K562 (cell line): Measurements from ENCODE around the gene SYK. TPM values are rescaled to one million over a fixed set of nuclear protein-coding genes. Genes with fewer than 3 reads are reported as not detected.
A peak's percentile ranks its signal among the peaks of the same experiment; 100 is the strongest.
"Not testable (repeated sequence)": the region's sequence is repeated elsewhere in the genome, so short reads cannot be mapped to it uniquely, and the experiment has no call there.

Experiments
- ATAC-seq: fragments of 200-7000 bp; cut with Tn5 transposase; 3 replicates; pipeline ENCODE4 v1.9.1; 2020; ENCODE audit warnings: moderate library complexity
- BruUV-seq: library from RNA; stranded (reverse); fragments of 400-500 nt; replicated peaks from 2 replicates; lab custom pipeline; 2021; lab: Mats Ljungman, UMichigan
- CTCF ChIA-PET: fragments of 300-600 bp; formaldehyde crosslinking; extraction: SDS; loops from one replicate; lab custom pipeline; 2021; ENCODE audit warnings: low intra/inter-chr PET ratio; lab: Yijun Ruan, JAX
- POLR2A ChIA-PET: fragments of 300-600, 350-650 bp; sonication (Branson Sonifier 250); formaldehyde crosslinking; extraction: SDS; loops from one replicate; lab custom pipeline; 2021; ENCODE audit warnings: antibody characterized with exemption, inconsistent platforms; lab: Yijun Ruan, JAX
- DNase-seq, 4 experiments: peaks; one replicate each; pipeline versions ENCODE4 v3.0.0 to v3.0.0-alpha.2; 2011 to 2018; ENCODE audit warnings: low spot score in 3 of 4, mixed read lengths in 3 of 4; ENCODE audit errors: extremely low read depth in 1 of 4
- FAIRE-seq: peaks from 2 replicates; lab custom pipeline; 2011; peaks lifted over from hg19 to GRCh38; lab: Jason Lieb, UNC
- H2AFZ ChIP-seq: 2 replicates; pipeline ENCODE4 v1.6.0; 2011; ENCODE audit warnings: low read depth, low read length, control low read depth, inconsistent platforms
- H3K27ac ChIP-seq: fragments of 200-600 bp; 3 replicates; pipeline ENCODE4 v1.8.0; 2011; ENCODE audit warnings: low read depth, mild to moderate bottlenecking, control low read depth, inconsistent platforms, low read length, moderate library complexity, mixed read lengths; ENCODE audit errors: extremely low read depth
- H3K27me3 ChIP-seq, 2 experiments: fragments of 300-600 bp in 1 of 2; 2 replicates in 1 of 2; 3 replicates in 1 of 2; pipeline versions ENCODE4 v1.6.0 to v1.8.0; 2011; ENCODE audit warnings: inconsistent platforms in 2 of 2, low read length in 2 of 2, mild to moderate bottlenecking in 1 of 2, mixed read lengths in 1 of 2, moderate library complexity in 1 of 2; ENCODE audit not compliant: control insufficient read depth in 2 of 2, insufficient read depth in 2 of 2
- H3K36me3 ChIP-seq: fragments of 300-600 bp; 3 replicates; pipeline ENCODE4 v1.8.0; 2011; ENCODE audit warnings: mild to moderate bottlenecking, low read length, inconsistent platforms; ENCODE audit not compliant: control insufficient read depth, insufficient read depth
- H3K4me1 ChIP-seq, 2 experiments: fragments of 200-600 bp in 1 of 2; replicated peaks in 1 of 2; 2 replicates in 1 of 2; 3 replicates in 1 of 2; pipeline versions ENCODE4 v1.5.1 to v1.8.0; 2011; ENCODE audit warnings: inconsistent platforms in 2 of 2, low read length in 2 of 2, mild to moderate bottlenecking in 1 of 2, mixed read lengths in 1 of 2, moderate library complexity in 1 of 2; ENCODE audit not compliant: control insufficient read depth in 2 of 2, insufficient read depth in 2 of 2
- H3K4me2 ChIP-seq: 2 replicates; pipeline ENCODE4 v1.6.1; 2011; ENCODE audit warnings: low read length, control low read depth, inconsistent platforms, mixed read lengths; ENCODE audit not compliant: insufficient read depth
- H3K4me3 ChIP-seq: fragments of 200-600 bp; sonication (generic), shearing (Covaris generic); 2 replicates; pipeline ENCODE4 v1.5.1; 2016; ENCODE audit warnings: control low read depth, inconsistent platforms
- H3K79me2 ChIP-seq: fragments of 200-600 bp; 3 replicates; pipeline ENCODE4 v1.8.0; 2011; ENCODE audit warnings: low read length, inconsistent platforms; ENCODE audit not compliant: control insufficient read depth, insufficient read depth
- H3K9ac ChIP-seq, 2 experiments: 2 replicates each; pipeline versions ENCODE4 v1.6.0 to v1.6.1; 2011; ENCODE audit warnings: low read depth in 2 of 2, low read length in 2 of 2, control low read depth in 1 of 2, inconsistent platforms in 1 of 2, mild to moderate bottlenecking in 1 of 2, mixed read lengths in 1 of 2; ENCODE audit not compliant: insufficient read depth in 1 of 2
- H3K9me1 ChIP-seq: one replicate; pipeline ENCODE4 v1.6.0; 2011; ENCODE audit warnings: inconsistent platforms, mild to moderate bottlenecking, low read length, moderate library complexity; ENCODE audit not compliant: control insufficient read depth, insufficient read depth
- H3K9me3 ChIP-seq: replicated peaks from 2 replicates; pipeline ENCODE4 v1.5.1; 2011; ENCODE audit warnings: low read depth, low read length, inconsistent platforms; ENCODE audit not compliant: control insufficient read depth, insufficient read depth
- H4K20me1 ChIP-seq: replicated peaks from 2 replicates; pipeline ENCODE4 v1.6.1; 2011; ENCODE audit warnings: low read length, inconsistent platforms, mixed read lengths; ENCODE audit not compliant: control insufficient read depth, insufficient read depth
- CTCF ChIP-seq, 3 experiments: IDR thresholded peaks in 2 of 3; conservative IDR thresholded peaks in 1 of 3; 2 replicates each; pipeline ENCODE4 v1.5.1; 2011 to 2012; ENCODE audit warnings: low read length in 3 of 3, mild to moderate bottlenecking in 3 of 3, control low read depth in 2 of 3, improper control_type of control experiment in 1 of 3, inconsistent platforms in 1 of 3, low read depth in 1 of 3, mixed read lengths in 1 of 3, moderate library complexity in 1 of 3; ENCODE audit not compliant: insufficient read depth in 2 of 3
- WGBS: fragments of 100-300 bp; shearing (Covaris generic); methylation state at CpG from one replicate; pipeline ENCODE4 v1.1.6; 2016; ENCODE audit warnings: low coverage, mixed read lengths; ENCODE audit not compliant: insufficient coverage; ENCODE audit errors: missing lambda C conversion rate; 5-methylcytosine and 5-hydroxymethylcytosine counted together
- in situ Hi-C: fragments of 300-500 bp; cut with MboI; formaldehyde crosslinking; loops from 4 replicates; pipeline ENCODE4 v1.15.0; 2018; ENCODE audit warnings: inconsistent platforms, mixed read lengths
- intact Hi-C: fragments of 100-400 bp; cut with micrococcal nuclease; formaldehyde crosslinking; loops from 2 replicates; pipeline ENCODE4 v1.14.2; 2022
- polyA plus RNA-seq, 8 experiments: library from polyadenylated mRNA; depleted of rRNA in 4 of 8; stranded (reverse) in 5 of 8; unstranded in 3 of 8; fragments of >200 nt; fragmentation: Nextera tagmentation in 2 of 8; fragmentation: Illumina TruSeq in 1 of 8; extraction: Ambion mirVana in 2 of 8; extraction: Trizol in 1 of 8; gene quantifications; 2 replicates each; pipeline versions ENCODE4 v1.2.1 to v1.2.3, GENCODE V29; 2011 to 2014; ENCODE audit warnings: inconsistent platforms in 1 of 8, missing spikeins in 1 of 8
- total RNA-seq, 7 experiments: library from RNA; depleted of rRNA in 6 of 7; stranded (reverse); fragments of >200 nt in 6 of 7; fragmentation: Illumina TruSeq in 2 of 7; extraction: Trizol in 2 of 7; gene quantifications; 2 replicates each; pipeline versions ENCODE4 v1.2.1 to v1.2.3, GENCODE V29; 2011 to 2021; ENCODE audit warnings: low replicate concordance in 1 of 7

SYK gene
- total and polyA plus RNA-seq, 9 of the 15 experiments (the other 6 are each of a cell fraction or from before 2014, with no cell fraction given): 3.9 to 32.7 (median 16.7) TPM

GRCh38 chr9:90755514-90756371 lies 45.9 kb upstream of the SYK start (continued):
- TF ChIP-seq CTCF (IDR thresholded peaks at IDR 0.05 in 2 of 3, conservative IDR thresholded peaks at IDR 0.05 in 1 of 3; ENCODE audit: insufficient read depth in 2 of 3, low read depth in 1 of 3, low read length in 3 of 3): peak; percentile 37 to 46 (median 42)
- TF ChIP-seq, all 486 proteins: peak for 4; not testable (repeated sequence) for 482

DNA sequence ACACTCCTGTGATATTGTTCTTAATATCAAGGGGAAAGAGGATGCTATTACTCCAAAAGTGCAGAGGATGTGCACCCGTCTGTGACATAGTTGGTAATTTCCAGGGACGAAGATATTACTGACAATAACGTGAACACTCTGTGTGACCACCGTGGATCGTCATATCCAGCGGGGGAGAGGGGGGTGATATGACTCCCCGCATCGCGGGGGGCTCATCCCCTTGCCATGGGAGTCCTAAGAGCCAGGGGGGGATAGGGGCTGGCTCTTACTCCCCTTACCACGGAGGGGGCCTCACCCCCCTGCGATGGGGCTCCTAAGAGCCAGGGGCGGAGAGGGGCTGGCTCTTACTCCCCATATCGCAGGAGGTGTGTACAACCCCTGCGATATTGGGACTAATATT lies 41.0 kb upstream of the SYK start:
- H4K20me1 ChIP-seq, H3K79me2 ChIP-seq, FAIRE-seq, H3K4me3 ChIP-seq, H3K9ac ChIP-seq, H3K36me3 ChIP-seq, POLR2A ChIA-PET, BruUV-seq, H2AFZ ChIP-seq, intact Hi-C loops, H3K4me1 ChIP-seq, H3K9me3 ChIP-seq, CTCF ChIA-PET, H3K27me3 ChIP-seq, H3K9me1 ChIP-seq, H3K4me2 ChIP-seq, DNase-seq, ATAC-seq, H3K27ac ChIP-seq: not testable (repeated sequence)
- in situ Hi-C loops: loop anchor here (10.0 to 25.0 kb wide), 2 partner anchors 623 to 1294 kb away; no protein-coding TSS in a partner anchor
- WGBS: 4% methylated on average over 11 of the region's 14 CpGs
